Cardiac septum (tissue), 1 donor: Measurements from ENCODE around the gene RAD23B. TPM values are rescaled to one million over a fixed set of nuclear protein-coding genes. Genes with fewer than 3 reads are reported as not detected.
A peak's percentile ranks its signal among the peaks of the same experiment; 100 is the strongest.

ENCODE experiments used
- DNase-seq: peaks from one replicate; pipeline ENCODE4 v3.0.0-alpha.2; 2020; ENCODE audit warnings: low spot score
- intact Hi-C: fragments of 100-400 bp; cut with DNase I; formaldehyde crosslinking; loops from one replicate; pipeline ENCODE4 v1.14.0; 2022
- total RNA-seq: library from RNA; stranded (reverse); fragmentation: NEBNext Ultra II Directional; extraction: Animal tissue kit (Norgen Biotek cat#: 25700); gene quantifications from one replicate; pipeline ENCODE4 v1.2.1, GENCODE V29; 2021
- donor health status: DM: no; HTN: no; CAD: no.

Gene RAD23B
- total RNA-seq, 1 donor from 2014 or later: 103 TPM

DNA sequence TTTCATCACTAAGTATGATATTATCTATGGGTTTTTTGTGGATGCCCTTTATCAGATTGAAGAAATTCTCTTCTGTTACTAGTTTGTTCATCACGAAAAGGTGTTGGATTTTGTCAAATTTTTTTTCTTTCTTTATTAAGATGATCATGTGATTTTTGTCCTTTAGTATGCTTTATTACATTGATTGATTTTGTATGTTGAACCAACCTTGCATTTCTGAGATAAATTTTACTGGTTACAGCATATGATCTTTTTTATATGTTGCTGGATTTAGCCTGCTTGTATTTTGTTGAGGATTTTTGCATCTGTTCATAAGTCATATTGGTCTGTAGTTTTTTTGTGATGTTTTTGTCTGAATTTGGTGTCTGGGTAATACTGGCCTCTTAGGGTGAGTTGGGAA lies 42.8 kb downstream of the RAD23B start:
- intact Hi-C loops: no loop called here
- DNase-seq: no peak

DNA sequence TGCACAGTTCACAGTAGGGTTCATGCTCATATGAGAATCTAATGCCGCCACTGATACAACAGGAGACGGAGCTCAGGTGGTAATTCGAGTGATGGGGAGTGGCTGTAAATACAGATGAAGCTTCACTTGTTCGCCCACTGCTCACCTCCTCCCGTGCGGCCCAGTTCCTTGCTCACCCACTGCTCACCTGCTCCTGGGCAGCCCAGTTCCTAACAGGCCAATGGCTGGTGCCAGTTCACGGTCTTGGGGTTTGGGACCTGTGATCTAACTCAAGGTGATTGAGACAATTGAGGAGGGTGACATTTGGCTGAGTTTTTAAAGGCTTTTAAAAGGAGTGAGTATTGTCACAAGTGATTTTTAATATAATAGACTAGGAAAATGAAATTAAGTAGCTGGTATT lies 45.4 kb downstream of the RAD23B start:
- intact Hi-C loops: no loop called here

DNA sequence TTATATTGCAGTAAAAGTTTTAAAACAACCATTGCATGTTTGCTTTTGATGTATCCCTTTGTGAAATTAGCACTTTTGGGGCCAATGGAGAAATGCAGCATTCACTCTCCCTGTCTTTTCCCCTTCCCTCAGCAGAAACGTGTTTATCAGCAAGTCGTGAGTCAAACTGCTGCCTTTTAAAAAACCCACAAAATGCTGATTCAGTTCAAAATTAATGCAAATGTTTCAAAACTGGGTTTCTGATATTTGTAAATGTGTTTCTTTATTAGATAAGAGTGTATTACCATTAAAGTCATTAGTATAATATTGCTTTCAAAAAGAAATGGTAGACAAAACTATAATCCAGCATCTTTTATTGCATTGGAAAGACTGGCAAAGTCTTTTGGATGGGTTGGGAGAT lies 47.3 kb downstream of the RAD23B start:
- intact Hi-C loops: no loop called here
- no peak for DNase-seq

More for the DNA sequence above, 45.4 kb downstream of the RAD23B start:
- no peak for DNase-seq

DNA sequence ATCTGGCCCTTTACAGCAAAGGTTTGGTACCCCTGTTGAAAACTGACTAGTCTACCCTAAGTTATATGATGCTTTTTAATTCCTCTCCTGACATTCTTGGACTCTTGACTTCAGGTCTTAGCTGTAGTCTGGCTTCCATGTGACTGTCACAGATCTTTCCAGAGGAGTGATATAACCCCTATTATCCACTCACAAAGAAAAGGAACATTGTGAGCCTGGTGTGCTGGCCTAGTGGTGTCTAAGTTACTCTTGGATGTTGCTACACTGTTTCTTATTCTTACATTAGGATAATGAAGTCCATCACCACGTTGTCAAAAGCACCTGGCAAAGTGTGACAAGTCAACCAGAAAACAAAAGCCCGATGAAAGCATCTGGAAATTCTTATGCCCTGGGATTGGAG lies 49.8 kb downstream of the RAD23B start:
- no peak for DNase-seq
- intact Hi-C loops: no loop called here

DNA sequence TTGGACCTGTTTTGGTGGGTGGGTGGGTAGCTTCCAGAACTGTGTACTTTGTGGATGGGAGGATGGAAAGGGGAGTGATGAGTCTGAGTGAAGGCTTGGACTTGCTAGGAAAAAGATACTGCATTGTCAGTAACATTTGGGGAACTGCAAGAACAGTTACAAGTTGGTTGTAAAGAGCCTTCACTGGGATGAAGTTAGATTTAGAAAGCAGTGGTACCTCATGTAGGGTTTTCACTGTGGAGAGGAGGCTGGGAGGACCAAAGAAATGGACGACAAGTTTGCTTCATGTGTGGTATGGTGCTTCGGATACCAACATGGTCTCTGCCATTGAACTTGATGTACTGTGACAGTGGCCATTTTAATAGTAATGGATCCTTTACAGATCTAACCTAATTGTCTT lies 50.3 kb downstream of the RAD23B start:
- no peak for DNase-seq
- intact Hi-C loops: no loop called here

DNA sequence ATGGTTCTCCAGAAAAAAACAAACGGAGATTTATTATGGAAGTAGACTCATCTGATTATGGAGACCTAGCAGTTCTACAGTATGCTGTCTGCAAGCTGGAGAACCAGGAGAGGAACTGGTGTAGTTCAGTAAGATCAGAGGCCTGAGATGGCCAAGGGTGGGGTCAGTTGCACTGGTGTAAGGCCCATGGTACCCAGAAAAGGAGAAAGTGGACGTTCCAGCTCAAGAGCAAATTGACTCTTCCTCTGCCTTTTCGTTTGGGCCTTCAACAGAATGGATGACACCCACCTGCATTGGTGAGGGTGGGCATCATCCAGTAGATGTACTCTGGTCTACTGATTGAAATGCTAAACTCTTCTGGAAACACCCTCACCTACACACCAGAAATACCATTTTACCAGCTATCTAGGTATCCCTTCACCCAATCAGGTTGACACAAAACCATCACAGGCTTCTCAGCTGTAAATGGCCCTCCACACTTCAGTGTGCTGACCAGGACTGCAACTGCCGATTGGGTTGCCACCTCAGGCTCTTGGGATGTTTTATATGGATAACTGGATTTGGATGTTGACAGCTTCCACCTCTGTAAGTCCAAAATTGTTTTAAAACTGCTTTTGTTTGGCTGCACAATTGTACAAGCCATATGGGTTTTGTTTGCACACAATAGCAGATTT lies 51.2 kb downstream of the RAD23B start:
- no peak for DNase-seq
- intact Hi-C loops: no loop called here

DNA sequence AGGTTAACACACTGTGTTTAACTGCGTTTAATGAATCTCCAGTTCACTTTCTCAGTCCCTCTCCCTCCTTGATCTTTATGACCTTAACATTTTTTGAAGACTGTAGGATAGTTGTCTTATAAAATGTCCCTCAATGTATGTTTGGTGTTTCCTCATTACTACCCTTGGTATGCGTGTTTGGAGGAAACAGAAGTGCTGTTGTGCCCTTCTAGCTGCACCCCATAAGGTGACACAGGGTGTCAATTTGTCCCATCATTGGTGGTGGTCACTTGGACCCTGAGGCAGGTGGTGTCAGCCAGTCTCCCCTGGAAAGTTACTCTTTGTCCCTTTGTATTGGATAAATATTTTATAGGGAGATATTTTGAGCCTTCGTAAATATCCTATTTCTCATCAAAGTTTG lies 52.3 kb downstream of the RAD23B start:
- intact Hi-C loops: loop anchor here (5.0 kb wide), 1 partner anchor 48 kb away; no protein-coding TSS in a partner anchor
- no peak for DNase-seq

DNA sequence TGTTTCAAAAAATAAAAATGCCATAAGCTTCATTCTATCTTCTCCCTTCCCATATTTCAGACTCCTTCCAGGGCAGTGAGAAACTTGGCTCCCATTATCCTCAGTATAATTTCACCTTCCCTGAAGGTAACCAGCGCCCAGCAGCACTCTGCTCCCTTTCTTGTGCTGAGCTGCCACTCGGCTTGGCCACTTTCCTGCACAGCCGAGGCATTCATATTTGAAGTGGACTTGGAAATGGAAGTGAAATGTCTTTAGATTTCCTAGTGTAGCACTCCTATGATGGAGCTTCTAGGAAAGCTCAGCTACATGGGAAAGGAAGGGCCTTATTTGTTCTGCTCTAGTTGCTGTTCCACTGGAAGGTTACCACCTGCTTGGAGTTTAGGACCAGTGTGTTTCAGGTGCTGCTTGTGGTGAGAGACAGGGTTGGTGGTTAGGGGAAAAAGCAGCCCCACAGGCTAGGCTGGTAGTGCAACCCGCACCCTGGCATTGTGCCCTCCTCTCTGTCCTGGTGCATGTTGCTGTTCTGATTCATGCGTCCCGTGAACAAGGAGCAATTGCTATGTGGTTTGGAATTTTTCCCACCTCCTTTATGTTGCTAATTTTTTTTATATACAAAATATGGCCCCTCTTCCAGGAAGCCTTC lies 53.8 kb downstream of the RAD23B start:
- intact Hi-C loops: loop anchor here (5.0 kb wide), 1 partner anchor 50 kb away; no protein-coding TSS in a partner anchor
- DNase-seq: no peak

DNA sequence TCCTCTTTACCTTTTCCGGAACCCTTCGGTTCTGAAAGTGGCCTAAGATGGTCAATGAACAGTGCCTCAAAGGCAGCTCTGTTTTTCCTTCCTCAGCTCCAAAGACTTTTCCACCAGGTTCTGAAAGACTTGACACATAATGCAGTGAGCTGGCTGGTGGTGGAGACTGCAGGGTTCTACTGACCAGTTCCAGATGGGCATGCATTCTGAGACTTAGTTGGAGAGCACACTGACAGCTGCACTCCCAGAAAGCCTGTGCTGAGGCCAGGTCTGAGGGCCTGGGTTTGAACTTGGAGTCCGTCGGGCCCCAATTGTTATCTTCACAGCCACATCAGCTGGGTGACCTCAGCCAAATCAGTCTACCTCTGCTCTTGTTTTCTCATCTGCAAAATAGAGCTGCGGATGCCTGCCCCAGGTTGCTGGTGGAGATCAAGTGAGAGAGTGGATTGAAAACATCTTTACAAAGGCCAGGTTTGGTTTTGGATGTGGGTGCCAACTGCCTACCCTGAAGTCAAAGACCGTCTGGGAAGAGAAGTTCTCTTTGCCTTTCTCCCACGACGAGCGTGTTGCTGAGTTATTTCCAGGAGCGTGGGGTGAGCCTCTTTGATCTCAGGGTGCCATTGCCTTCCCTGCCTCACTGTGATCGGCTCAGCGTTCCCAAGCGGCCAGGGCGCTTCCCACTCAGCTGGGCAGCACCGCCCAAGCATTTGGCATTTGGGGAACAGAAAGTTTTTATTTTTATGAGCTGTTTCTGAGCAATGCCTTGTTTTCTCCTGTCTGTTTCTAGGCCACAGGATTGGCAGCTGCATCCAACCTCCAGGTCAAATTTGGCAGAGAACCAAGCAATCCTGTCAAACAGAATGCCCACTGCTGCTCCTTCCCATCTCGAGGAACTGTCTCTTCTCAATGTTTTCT lies 54.9 kb downstream of the RAD23B start:
- intact Hi-C loops: loop anchor here (5.0 kb wide), 1 partner anchor 51 kb away; no protein-coding TSS in a partner anchor
- DNase-seq: no peak

DNA sequence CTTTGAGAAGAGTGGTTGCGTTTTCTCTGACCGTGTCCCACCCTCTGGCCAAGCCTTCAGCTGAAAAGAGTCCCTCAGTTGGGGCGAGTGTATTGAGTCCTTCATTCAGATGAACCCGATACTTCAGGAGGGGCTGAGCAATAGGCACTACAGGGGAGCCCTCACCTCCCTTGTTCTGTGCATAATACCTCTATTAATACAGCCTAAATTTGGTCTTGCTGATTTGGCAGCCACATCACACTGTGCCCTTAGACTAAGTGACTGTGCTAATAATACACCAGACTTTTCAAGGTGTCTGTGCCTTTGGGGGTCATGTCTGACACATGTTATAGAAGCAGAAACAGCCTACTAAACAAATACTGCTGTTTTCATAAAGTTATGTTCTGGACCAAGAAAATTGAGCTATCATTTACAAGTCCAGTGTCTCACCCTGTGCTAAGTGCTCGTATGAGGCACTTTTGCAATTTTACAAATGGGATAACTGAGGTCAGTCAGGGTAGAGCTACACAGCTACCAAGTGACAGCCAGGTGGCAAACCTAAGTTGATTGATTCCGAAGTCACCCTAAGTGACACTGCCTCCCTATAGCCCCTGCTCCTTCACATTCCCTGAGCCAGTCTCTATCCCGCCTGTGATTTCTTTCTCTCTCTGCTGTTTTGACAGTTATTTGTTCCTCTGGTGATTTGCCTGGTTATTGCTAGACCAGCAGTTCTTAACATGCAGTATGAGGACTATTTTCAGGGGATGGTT lies 56.0 kb downstream of the RAD23B start:
- intact Hi-C loops: loop anchor here (5.0 kb wide), 1 partner anchor 52 kb away; no protein-coding TSS in a partner anchor
- DNase-seq: no peak

DNA sequence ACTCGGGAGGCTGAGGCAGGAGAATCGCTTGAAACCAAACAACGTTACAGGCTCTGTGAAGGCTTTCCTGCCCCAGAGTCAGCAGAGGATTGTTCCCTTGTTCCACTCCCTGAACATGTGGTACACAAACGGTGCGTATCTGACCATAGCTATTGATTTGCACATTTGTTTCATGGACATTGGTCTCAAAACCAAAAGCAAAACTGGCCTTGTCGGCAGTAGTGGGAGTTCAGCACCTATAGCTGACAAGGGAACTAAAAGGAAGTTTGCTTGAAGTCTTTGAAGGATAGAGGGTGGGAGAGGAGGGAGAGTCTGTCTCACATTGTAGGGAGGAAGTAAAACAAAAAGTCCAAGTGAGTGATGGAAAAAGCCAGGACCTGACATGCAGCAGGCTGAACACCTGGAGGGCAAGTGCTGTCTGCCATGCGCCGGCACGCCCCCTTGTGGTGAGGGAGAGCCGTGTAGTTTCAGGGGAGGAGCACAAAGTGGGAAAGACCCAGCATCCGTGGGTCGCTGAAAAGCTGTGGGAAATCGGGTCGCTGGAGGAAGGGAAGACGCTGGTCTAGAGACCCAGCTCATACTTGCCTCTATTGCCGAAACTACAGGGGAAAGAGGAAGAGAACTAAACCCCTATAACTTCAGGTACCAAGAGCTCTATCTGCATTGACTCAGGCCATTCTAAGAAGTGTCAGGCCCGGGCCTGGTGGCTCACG lies 58.0 kb downstream of the RAD23B start:
- intact Hi-C loops: loop anchor here (5.0 kb wide), 1 partner anchor 104 kb away; no protein-coding TSS in a partner anchor
- DNase-seq: peak; percentile 90

DNA sequence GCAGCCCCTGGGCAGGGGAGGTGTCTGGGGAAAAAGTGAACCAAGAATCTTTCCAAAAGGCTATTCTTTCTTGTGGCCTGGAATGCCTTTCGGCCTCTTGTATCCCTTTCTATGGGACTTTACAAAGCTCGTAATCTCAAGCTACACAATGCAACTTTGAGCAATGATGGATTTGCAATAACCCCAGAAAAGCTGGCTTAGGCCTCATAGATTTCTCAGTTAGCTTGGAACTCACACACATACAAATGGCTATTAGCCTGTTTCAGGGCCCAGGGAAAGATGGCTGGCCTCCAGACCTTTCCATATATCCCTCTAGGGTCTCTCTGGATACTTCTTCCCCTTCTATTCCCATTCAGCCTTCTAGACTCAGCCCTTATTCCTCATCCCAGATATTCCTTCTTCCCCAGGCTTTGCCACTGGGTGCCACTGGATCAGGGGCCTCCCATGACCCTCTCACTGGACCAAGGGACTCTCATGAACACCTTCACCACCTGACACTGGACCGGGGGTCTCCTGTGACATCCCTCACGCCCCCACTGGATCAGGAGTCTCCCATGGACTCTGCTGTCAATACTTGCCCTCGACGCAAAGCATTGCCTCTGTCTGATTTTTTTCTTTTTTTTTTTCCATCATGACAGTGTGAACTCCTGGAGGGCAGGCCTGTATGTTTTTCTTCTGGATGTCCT lies 59.5 kb downstream of the RAD23B start:
- intact Hi-C loops: loop anchor here (5.0 kb wide), 1 partner anchor 105 kb away; no protein-coding TSS in a partner anchor
- DNase-seq: no peak

DNA sequence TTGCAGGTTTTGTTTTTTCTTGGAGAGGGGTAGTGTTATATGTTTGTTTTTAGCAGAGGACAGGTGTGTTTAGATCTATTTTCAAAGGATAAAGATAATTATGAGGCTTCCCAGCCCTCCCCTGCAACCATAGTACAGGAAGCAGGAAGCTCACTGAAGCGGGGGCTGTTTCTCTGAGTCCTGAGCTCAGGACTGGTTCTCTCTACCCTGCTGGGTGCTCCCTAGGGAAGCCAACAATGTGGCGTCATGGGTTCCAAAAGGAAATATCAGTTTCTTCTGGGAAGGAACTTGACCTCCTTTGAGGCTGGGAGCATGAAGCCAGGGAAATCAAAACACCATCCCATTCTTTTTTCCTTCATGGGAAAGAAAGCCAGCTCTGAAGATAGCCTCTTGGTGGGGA lies 62.2 kb downstream of the RAD23B start:
- intact Hi-C loops: no loop called here
- DNase-seq: no peak

DNA sequence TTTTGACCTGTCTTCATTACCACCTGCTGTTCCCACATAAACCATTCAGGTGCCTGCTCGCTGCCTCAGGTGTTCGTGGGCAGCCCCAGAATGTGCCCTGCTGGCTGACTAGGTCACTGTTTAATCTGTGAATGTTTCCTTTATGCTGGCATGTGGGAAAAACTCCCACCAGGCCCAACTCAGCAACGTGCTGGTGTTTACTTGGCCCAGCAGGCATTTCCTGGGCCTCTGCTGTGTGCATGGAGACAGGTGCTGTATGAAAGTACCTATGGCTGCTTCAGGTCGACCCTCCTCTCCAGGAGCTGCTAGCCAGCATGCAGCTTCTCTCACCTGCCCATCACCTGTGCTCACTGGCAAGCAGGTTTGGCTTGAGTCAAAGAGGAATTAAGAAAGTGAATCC lies 65.8 kb downstream of the RAD23B start:
- no peak for DNase-seq
- intact Hi-C loops: no loop called here

DNA sequence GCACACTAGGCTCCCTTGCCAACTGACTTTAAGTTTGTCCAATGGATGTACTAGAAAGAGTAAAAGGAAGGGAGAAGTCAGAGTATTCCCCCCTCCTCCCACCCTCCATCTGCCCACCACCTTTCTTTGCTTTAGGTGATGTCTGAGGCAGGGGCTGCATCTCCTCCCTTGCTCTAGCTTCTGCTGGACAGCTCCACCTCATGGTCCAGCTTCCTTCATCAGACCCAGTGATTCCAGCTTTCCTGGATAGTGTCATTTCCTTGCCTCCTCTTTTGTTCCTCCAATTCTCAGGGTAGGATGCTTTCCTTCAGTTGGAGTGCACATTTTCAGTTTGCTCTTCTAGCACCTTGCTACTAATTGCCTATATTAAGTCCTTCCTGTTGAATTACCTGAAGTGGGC lies 67.4 kb downstream of the RAD23B start:
- intact Hi-C loops: no loop called here
- DNase-seq: no peak

DNA sequence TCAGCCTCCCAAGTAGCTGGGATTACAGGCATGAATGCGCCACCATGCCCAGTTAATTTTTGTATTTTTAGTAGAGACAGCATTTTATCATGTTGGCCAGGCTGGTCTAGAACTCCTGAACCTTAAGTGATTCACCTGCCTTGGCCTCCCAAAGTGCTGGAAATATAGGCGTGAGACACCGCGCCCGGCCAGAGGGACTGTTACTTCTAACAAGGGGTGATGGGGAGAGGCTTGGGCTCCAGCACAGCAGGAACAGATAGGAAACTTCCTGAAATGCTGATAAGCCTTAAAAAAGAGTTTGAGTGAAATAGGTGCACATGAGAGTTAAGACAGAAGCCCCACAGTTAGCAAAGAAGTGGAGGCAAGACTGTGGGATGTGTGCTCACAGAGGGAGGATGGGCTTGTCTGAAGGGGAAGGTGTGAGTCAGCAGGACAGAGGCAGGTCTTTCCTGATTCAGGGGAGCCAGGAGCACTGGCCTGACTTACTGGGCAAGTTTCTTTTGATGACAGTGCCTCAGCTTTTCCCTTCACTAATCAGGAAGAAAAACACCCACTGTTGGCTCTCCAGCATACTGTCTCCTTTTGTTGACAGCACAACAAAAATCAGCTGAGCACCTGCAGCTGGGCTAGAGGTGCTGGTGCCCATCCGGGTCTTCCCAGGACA lies 68.4 kb downstream of the RAD23B start:
- intact Hi-C loops: no loop called here
- no peak for DNase-seq

DNA sequence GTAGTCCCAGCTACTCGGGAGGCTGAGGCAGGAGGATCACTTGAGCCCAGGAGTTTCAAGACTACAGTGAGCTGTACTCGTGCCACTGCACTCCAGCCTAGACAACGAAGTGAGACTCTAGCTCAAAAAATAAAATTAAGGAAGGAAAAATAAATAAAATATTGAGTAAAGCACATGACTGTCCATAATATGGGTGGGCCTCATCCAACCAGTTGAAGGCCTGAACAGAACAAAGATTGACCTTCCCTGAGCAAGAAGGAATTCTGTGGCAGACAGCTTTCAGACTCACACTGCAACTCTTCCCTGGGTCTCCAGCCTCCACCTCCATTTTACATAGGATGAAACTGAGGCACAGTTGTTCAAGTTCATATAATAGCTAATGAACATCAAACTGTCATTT lies 72.3 kb downstream of the RAD23B start:
- intact Hi-C loops: no loop called here
- no peak for DNase-seq

DNA sequence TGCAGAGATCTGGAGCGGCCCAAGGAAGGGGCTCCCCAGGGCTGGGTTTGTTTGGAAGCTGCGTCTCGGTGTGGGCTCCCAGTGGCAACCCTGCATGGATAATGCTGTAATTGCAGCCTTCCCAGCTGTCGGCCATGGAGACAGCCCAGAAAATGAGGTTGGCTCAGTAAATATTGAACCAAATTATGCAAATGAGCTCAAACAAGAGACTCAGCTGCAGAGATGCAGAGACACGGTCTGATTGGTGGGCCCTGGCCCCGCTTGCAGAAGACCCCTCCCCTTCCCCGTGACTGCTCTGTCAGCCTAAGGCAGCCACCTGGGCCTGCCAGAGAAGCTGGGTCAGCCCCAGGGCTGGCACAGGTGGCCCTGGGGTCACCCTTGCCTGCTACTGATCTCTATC lies 75.9 kb downstream of the RAD23B start:
- intact Hi-C loops: no loop called here
- no peak for DNase-seq
